ENCODE measurements around the gene VPS13A. TPM values are rescaled to one million over a fixed set of nuclear protein-coding genes. Genes with fewer than 3 reads are reported as not detected.

Gene VPS13A
- total RNA-seq, 1 experiment from 2014 or later = 52.8 TPM

GRCh38 chr9:77454663-77455062 is 277.3 kb downstream of the VPS13A start:
- ChIA-PET POLR2A (no interaction called here), RAD21 (ENCODE audit: low non-redundant PET in 1 of 2, low total read pairs in 2 of 2, uncharacterized antibody in 2 of 2, unreplicated experiment in 2 of 2) (no interaction called here), CTCF (interaction anchor here (0.6 to 3.5 kb wide), 2 partner anchors 10 to 21 kb away, joined by 3 to 20 read pairs; no protein-coding TSS in a partner anchor)
- H3K9me2 ChIP-seq (ENCODE audit: insufficient read depth) = no peaks in the 10 kb centered on the region
- no peaks in the 10 kb centered on the region for H4K20me1 ChIP-seq (ENCODE audit: insufficient read depth)
- H2AFZ ChIP-seq (ENCODE audit: low read depth, low read length, poor library complexity, severe bottlenecking) = peak overlapping the region; percentile 84
- H3K27me3 ChIP-seq (ENCODE audit: insufficient read depth, low read length) = no peaks in the 10 kb centered on the region
- H3K27ac ChIP-seq (ENCODE audit: low read depth, low read length) = no peak overlapping the region
- no peak for TF ChIP-seq MAX (IDR thresholded peaks at IDR 0.05)
- TF ChIP-seq CBX3 (IDR thresholded peaks at IDR 0.05; ENCODE audit: low read depth) = no peak
- TF ChIP-seq ATF3 (IDR thresholded peaks at IDR 0.05) = no peak
- no peak for TF ChIP-seq SRF (IDR thresholded peaks at IDR 0.05; ENCODE audit: low read depth)
- TF ChIP-seq TCF7L2 (IDR thresholded peaks at IDR 0.05; ENCODE audit: borderline replicate concordance, extremely low read depth, insufficient read depth, insufficient read length) = no peak
- TF ChIP-seq SIN3A (IDR thresholded peaks at IDR 0.05; ENCODE audit: low read depth) = no peak
- no peak for TF ChIP-seq EGR1 (IDR thresholded peaks at IDR 0.05; ENCODE audit: low read depth)
- no peak for TF ChIP-seq POLR2AphosphoS5 (IDR thresholded peaks at IDR 0.05; ENCODE audit: low read depth, low read length)
- H3K9ac ChIP-seq (ENCODE audit: low read length) = no peak overlapping the region
- intact Hi-C loops (cut with micrococcal nuclease) = loop anchor here (2.0 to 10.0 kb wide), 4 partner anchors 193 to 666 kb away; partner anchors contain the start of genes GNA14 and GNAQ
- peaks cover 0 to 10% of the 10 kb centered on the region in 2 experiments; a peak in 2 of 4 replicates for H3K4me1 ChIP-seq (ENCODE audit: control insufficient read depth in 1 of 2, insufficient read depth in 2 of 2, low read length in 2 of 2)
- H3K9me3 ChIP-seq (ENCODE audit: control insufficient read depth in 1 of 2, insufficient read depth in 1 of 2, low read depth in 1 of 2, low read length in 2 of 2) = no peaks in the 10 kb centered on the region
- no peak overlapping the region for H3K4me3 ChIP-seq (replicated peaks in 1 of 2; ENCODE audit: low read depth in 1 of 2, low read length in 2 of 2)
- no peaks in the 10 kb centered on the region for H3K36me3 ChIP-seq (ENCODE audit: control insufficient read depth in 1 of 2, insufficient read depth in 2 of 2, low read length in 2 of 2)
- ATAC-seq (no peak), DNase-seq (ENCODE audit: low read depth, low spot score) (no peak)
- BruUV-seq (replicated peaks) = no TSS peak
- H3K4me2 ChIP-seq (ENCODE audit: low read length) = no peak overlapping the region
- no peaks in the 10 kb centered on the region for H3K79me2 ChIP-seq (ENCODE audit: insufficient read depth, low read length)

- H4K20me1 ChIP-seq (ENCODE audit: insufficient read depth) = no peaks in the 10 kb centered on the region
- H3K36me3 ChIP-seq (ENCODE audit: control insufficient read depth in 1 of 2, insufficient read depth in 2 of 2, low read length in 2 of 2) = no peaks in the 10 kb centered on the region
- H3K4me3 ChIP-seq (replicated peaks in 1 of 2; ENCODE audit: low read depth in 1 of 2, low read length in 2 of 2) = no peak overlapping the region
- ATAC-seq (peak; percentile 82), DNase-seq (ENCODE audit: low read depth, low spot score) (peak; percentile 56)
- H3K27me3 ChIP-seq (ENCODE audit: insufficient read depth, low read length) = no peaks in the 10 kb centered on the region
- H3K9me2 ChIP-seq (ENCODE audit: insufficient read depth) = no peaks in the 10 kb centered on the region
- RAD21 ChIA-PET (ENCODE audit: low non-redundant PET in 1 of 2, low total read pairs in 2 of 2, uncharacterized antibody in 2 of 2, unreplicated experiment in 2 of 2) = no interaction called here
- no peak overlapping the region for H3K27ac ChIP-seq (ENCODE audit: low read depth, low read length)
- no peak overlapping the region for H3K4me2 ChIP-seq (ENCODE audit: low read length)
- TF ChIP-seq YY1 (IDR thresholded peaks at IDR 0.05; ENCODE audit: extremely low read depth, insufficient replicate concordance, low read depth, low read length) = peak; percentile 10
- TF ChIP-seq CTCF (IDR thresholded peaks at IDR 0.05 in 2 of 3, conservative IDR thresholded peaks at IDR 0.05 in 1 of 3; ENCODE audit: borderline replicate concordance in 1 of 3, insufficient read depth in 1 of 3, low read depth in 2 of 3, low read length in 2 of 3) = peak; percentile 60 to 84 (median 82); a peak in 5 of 6 replicates
- peak; percentile 56; the same call in 1 of the 2 replicates for TF ChIP-seq CBX3 (IDR thresholded peaks at IDR 0.05; ENCODE audit: low read depth)
- TF ChIP-seq POLR2A (IDR thresholded peaks at IDR 0.05; ENCODE audit: borderline replicate concordance, extremely low read depth, insufficient read depth, insufficient read length) = no peak
- no peak for TF ChIP-seq SIN3A (IDR thresholded peaks at IDR 0.05; ENCODE audit: low read depth)
- no peak for TF ChIP-seq CEBPB (IDR thresholded peaks at IDR 0.05; ENCODE audit: low read depth)
- peak; percentile 78 for TF ChIP-seq MAX (IDR thresholded peaks at IDR 0.05)
- TF ChIP-seq RAD21 (IDR thresholded peaks at IDR 0.05; ENCODE audit: low read depth) = peak; percentile 43
- POLR2A ChIA-PET = no interaction called here
- no TSS peak for BruUV-seq (replicated peaks)
- intact Hi-C loops (cut with micrococcal nuclease) = loop anchor here (2.0 to 10.0 kb wide), 4 partner anchors 192 to 665 kb away; partner anchors contain the start of genes GNA14 and GNAQ
- peaks cover 0 to 10% of the 10 kb centered on the region in 2 experiments; a peak in 2 of 4 replicates for H3K4me1 ChIP-seq (ENCODE audit: control insufficient read depth in 1 of 2, insufficient read depth in 2 of 2, low read length in 2 of 2)
- CTCF ChIA-PET = interaction anchor here (1.7 to 3.5 kb wide), 7 partner anchors 11 to 666 kb away, joined by 6 to 25 read pairs (median 18); no protein-coding TSS in a partner anchor
- H3K9me3 ChIP-seq (ENCODE audit: control insufficient read depth in 1 of 2, insufficient read depth in 1 of 2, low read depth in 1 of 2, low read length in 2 of 2) = no peaks in the 10 kb centered on the region
- no peaks in the 10 kb centered on the region for H3K79me2 ChIP-seq (ENCODE audit: insufficient read depth, low read length)
- peak overlapping the region; percentile 84 for H2AFZ ChIP-seq (ENCODE audit: low read depth, low read length, poor library complexity, severe bottlenecking)
- no peak overlapping the region for H3K9ac ChIP-seq (ENCODE audit: low read length)
Measured at GRCh38 chr9:77455312-77455927, 278.1 kb downstream of the VPS13A start.

Data from HCT116 (cell line).